T-helper 2 cell treated with Interferon-gamma antibody and Interleukin-4, amounts not matched to agents 5 μg/mL and 100 μg/mL, for 36 hours (primary cell): ENCODE measurements around the gene SMIM7.

Experiments used
- DNase-seq: peaks from one replicate; pipeline ENCODE4 v3.0.0; 2021; ENCODE audit warnings: low spot score
- H3K27ac Mint-ChIP-seq: one replicate; pipeline ENCODE4 v1.8.0; 2021; ENCODE audit warnings: mild to moderate bottlenecking, mixed read lengths
- H3K27me3 Mint-ChIP-seq: one replicate; pipeline ENCODE4 v1.8.0; 2021; ENCODE audit warnings: low read depth, mixed read lengths
- H3K36me3 Mint-ChIP-seq: one replicate; pipeline ENCODE4 v1.8.0; 2021; ENCODE audit warnings: low read depth, mixed read lengths
- H3K4me1 Mint-ChIP-seq: one replicate; pipeline ENCODE4 v1.8.0; 2021; ENCODE audit warnings: low read depth, mixed read lengths
- H3K4me3 Mint-ChIP-seq: one replicate; pipeline ENCODE4 v1.8.0; 2022; ENCODE audit warnings: mild to moderate bottlenecking, moderate library complexity, mixed read lengths
- H3K9me3 Mint-ChIP-seq: one replicate; pipeline ENCODE4 v1.8.0; 2021; ENCODE audit warnings: mixed read lengths

Gene SMIM7

DNA sequence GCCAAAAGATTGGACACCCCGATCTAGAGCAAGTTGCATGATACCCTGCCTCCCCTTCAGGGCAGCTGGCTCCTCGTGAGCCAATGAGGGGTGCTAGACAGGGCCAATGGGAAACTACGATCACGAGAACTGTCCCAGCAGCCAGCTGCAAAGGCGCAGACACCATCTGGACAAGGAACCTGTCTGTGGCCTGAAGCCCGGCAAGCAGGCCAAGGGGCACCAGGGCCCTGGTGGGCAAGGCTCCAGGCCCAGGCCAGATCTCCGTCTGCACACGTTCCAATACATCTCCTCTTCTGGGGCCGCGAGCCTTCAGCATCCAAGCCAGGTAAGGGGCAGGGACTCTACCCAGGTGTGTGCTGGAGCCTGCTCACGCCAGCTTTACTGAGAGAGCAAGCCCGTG, 52.1 kb downstream of the SMIM7 start:
- Mint-ChIP-seq H3K4me3 (no peak overlapping the region), H3K36me3 (peaks cover 3% of the 10 kb centered on the region), H3K27ac (peak overlapping the region; percentile 50), H3K9me3 (no peaks in the 10 kb centered on the region), H3K27me3 (no peaks in the 10 kb centered on the region), H3K4me1 (peaks cover 34% of the 10 kb centered on the region)
- DNase-seq, result no peak

DNA sequence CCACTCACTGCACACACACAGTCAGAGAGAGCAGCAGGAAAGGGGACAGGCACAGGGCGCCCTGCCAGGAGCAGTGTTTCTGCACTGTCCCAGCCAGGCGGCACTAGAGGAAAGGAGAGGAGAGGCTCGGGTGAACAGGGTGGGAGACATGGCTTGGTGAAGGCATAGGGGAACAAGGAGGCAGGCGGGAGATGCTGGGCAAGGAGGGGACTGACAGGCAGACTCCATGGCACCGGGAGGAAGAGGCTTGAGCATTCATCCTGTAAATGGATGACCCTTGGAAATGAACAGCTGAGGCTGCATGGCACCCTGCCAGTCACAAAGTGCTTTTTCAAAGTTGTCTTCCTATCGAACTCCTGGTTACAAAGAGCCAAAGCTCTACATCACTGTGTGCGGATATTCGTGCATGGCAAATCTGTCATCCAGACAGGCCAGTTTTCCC, 54.4 kb downstream of the SMIM7 start:
- DNase-seq, result no peak
- Mint-ChIP-seq H3K27me3 (no peaks in the 10 kb centered on the region), H3K4me1 (peaks cover 22% of the 10 kb centered on the region), H3K4me3 (no peak overlapping the region), H3K36me3 (peaks cover 2% of the 10 kb centered on the region), H3K9me3 (no peaks in the 10 kb centered on the region), H3K27ac (no peak overlapping the region)

DNA sequence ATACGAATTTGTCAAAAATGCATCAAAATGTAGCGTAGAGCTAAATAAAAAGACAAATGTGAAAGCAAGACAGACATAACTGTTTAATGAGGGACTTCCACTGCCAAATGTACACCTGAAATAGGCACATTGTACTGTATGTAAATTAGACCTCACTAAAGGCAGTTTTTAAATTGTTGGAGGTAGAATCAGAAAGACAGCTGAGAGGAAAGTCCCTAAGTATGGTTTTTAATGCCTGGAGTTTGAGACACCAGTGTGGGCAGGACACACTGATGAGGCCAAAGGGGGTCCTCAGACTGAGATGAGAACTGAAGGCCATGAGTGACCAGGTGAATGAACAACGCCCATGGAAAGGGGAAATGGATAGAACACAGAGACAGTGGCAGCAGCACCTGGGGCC, 54.8 kb downstream of the SMIM7 start:
- Mint-ChIP-seq H3K4me1 (peaks cover 20% of the 10 kb centered on the region), H3K36me3 (peaks cover 2% of the 10 kb centered on the region), H3K9me3 (no peaks in the 10 kb centered on the region), H3K4me3 (no peak overlapping the region), H3K27ac (no peak overlapping the region), H3K27me3 (no peaks in the 10 kb centered on the region)
- no peak for DNase-seq

DNA sequence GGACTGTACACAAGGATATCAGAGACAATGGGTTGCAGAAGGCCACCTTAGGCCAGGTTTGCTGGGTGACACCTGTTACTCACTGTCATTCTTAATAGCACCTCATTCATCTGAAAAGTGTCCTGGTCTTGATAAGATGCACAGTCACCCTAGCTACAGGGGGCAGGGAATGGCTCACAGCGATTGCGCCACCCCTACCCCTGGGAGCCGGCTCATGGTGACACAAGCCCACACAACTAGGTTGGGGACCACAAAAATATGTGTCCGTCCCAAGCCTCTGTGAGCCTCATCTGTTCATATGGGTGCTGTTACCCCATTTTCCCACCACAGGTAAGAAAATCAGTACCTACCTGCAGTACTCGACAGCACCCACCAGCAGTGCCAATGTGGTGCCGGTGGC, 55.3 kb downstream of the SMIM7 start:
- H3K36me3 Mint-ChIP-seq, result peaks cover 2% of the 10 kb centered on the region
- no peak overlapping the region for H3K4me3 Mint-ChIP-seq
- no peak for DNase-seq
- no peaks in the 10 kb centered on the region for H3K27me3 Mint-ChIP-seq
- peaks cover 19% of the 10 kb centered on the region for H3K4me1 Mint-ChIP-seq
- no peak overlapping the region for H3K27ac Mint-ChIP-seq
- H3K9me3 Mint-ChIP-seq, result no peaks in the 10 kb centered on the region

DNA sequence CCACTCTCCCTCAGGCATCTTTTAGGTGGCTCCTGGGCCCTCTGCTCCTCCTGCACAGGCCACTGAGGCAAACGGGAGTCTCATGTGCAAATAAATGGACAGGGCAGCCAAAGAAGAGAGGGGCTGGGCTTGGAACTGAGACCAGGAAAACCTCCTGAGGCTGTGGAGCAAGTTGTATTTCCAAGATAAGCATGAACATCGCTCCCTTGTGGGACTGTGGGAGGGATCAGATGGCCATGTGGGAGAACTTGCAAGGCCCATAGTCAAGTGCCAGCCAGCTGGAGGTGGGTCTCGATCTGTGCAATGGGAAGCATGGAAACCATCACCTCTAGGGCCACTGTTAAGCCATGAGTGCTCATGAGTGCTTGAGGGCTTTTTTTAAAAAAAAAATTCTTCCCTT, 56.9 kb downstream of the SMIM7 start:
- H3K27me3 Mint-ChIP-seq, result no peaks in the 10 kb centered on the region
- no peak for DNase-seq
- H3K4me3 Mint-ChIP-seq, result no peak overlapping the region
- peaks cover 14% of the 10 kb centered on the region for H3K4me1 Mint-ChIP-seq
- H3K27ac Mint-ChIP-seq, result no peak overlapping the region
- H3K36me3 Mint-ChIP-seq, result peaks cover 2% of the 10 kb centered on the region
- no peaks in the 10 kb centered on the region for H3K9me3 Mint-ChIP-seq

DNA sequence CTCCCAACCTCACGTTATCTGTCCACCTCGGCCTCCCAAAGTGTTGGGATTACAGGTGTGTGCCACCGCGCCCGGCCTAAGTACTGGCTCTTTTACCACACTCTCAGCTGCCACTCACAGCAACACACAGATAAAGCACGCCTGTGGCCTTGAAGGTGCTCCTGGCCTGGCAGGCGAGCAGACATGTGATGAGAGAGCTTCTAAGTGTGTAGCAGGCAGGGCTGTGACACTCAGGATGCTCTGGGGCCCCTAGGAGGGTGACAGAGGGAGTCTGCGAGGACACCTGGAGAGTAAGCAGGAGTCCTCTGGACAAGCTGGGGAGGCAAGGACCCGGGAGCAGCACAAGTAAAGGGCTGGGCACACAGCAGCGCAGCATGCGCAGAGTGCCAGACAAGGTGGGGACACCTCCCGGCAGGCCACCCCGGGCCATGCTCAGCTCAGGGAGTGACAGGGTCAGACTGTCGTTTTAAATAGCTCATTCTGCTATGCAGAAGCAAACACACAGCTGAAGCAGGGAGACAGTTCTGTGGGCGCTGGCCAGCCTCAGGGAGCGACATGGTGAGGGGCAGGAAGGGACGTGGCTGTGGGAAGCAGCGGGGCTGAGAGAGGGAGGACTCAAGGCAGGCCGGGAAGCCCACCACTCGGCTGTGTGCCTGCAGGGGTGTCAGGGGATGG, 58.4 kb downstream of the SMIM7 start:
- no peaks in the 10 kb centered on the region for H3K9me3 Mint-ChIP-seq
- peaks cover 2% of the 10 kb centered on the region for H3K36me3 Mint-ChIP-seq
- H3K4me3 Mint-ChIP-seq, result no peak overlapping the region
- no peak for DNase-seq
- no peaks in the 10 kb centered on the region for H3K27me3 Mint-ChIP-seq
- H3K27ac Mint-ChIP-seq, result no peak overlapping the region
- H3K4me1 Mint-ChIP-seq, result peaks cover 12% of the 10 kb centered on the region

DNA sequence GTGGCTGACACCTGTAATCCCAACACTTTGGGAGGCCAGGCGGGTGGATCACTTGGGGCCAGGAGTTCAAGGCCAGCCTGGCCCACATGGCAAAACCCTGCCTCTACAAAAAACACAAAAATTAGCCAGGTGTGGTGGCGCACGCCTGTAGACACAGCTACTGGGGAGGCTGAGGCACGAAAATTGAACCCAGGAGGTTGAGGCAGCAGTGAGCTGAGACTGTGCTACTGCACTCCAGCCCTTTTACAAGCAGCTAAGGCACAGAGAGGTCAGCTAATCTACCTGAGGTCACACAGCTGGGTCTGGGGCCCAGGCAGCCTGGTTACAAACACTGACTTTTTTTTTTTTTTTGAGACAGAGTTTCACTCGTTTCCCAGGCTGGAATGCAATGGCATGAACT, 59.1 kb downstream of the SMIM7 start:
- H3K4me1 Mint-ChIP-seq, result peaks cover 16% of the 10 kb centered on the region
- H3K27me3 Mint-ChIP-seq, result no peaks in the 10 kb centered on the region
- peaks cover 2% of the 10 kb centered on the region for H3K36me3 Mint-ChIP-seq
- H3K4me3 Mint-ChIP-seq, result no peak overlapping the region
- H3K27ac Mint-ChIP-seq, result no peak overlapping the region
- no peaks in the 10 kb centered on the region for H3K9me3 Mint-ChIP-seq
- no peak for DNase-seq

DNA sequence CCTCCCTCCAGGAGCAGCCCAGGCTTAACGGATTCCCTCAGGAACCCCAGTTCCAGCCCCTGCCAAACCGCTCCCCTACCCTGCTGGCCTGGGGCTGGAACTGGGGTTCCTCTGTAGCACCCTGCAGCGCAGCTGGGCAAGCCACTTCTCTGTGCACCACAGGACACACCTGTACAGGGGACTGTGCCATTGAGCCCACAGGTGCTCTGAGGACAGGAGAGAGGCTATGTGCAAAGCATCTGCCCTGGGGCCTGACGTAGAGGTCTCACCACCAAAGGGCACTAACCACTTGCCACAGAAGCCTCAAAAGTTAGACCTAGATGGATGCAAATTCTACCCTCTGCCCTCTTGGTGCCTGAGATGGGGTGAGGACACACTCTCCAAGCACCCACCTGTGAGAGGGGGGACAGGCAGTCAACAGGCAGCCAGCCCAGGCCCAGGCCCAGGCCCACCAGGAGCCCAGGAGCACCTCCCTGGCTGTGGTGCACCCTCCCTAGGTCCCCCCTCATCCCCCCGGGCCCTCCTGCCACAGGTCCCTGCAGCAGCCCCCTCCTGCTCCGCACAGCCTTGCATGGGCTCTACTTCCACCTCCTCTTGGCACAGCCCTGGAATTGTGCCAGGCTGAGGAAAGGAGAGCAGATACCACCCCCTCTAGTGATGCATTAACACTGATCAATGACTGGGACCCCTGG, 60.1 kb downstream of the SMIM7 start:
- Mint-ChIP-seq H3K27ac (no peak overlapping the region), H3K4me3 (no peak overlapping the region)
- DNase-seq, result no peak

DNA sequence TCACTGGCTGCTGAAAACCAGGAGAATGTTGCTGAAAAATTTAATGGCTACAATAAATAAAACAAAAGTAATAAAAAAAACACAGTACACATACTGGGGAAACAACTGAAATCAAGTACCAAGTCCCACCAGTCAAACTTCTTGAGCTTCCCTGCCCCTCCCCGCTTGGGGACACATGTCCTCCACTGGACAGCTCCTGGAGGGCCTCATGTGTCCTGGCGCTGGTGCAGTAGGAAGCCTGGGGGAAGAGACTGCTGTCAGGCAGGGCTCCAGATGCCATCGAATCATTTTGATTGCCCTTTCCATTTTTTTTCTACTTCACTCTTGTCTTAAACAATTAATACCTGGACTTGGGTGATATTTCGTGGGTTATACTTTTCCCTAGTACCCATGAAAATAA, 61.1 kb downstream of the SMIM7 start:
- peaks cover 31% of the 10 kb centered on the region for H3K4me1 Mint-ChIP-seq
- DNase-seq, result no peak
- no peaks in the 10 kb centered on the region for H3K27me3 Mint-ChIP-seq
- H3K9me3 Mint-ChIP-seq, result no peaks in the 10 kb centered on the region
- peak overlapping the region; percentile 5 for H3K27ac Mint-ChIP-seq
- no peak overlapping the region for H3K4me3 Mint-ChIP-seq
- no peaks in the 10 kb centered on the region for H3K36me3 Mint-ChIP-seq

More for the DNA sequence above, 60.1 kb downstream of the SMIM7 start:
- peaks cover under 1% of the 10 kb centered on the region for H3K36me3 Mint-ChIP-seq
- no peaks in the 10 kb centered on the region for H3K27me3 Mint-ChIP-seq
- peaks cover 22% of the 10 kb centered on the region for H3K4me1 Mint-ChIP-seq
- no peaks in the 10 kb centered on the region for H3K9me3 Mint-ChIP-seq

DNA sequence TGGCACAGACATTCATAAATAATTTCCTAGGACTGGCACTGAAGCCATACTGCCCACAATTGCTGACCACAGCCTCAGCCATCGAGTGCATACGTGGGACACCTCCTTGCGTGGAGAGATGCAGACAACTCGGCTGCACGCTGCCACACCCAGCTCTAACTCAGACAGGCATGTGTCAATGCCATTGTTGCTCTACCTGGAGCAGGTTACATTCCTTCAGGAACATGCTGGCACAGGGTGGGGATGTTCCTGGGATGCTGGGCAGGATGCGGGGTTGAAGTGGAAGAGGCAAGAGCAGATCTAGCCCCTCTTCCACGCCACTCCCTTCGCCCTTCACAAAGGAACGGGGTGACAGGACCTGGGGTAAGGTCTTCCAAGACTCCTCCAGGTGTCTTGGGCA, 63.5 kb downstream of the SMIM7 start:
- H3K27me3 Mint-ChIP-seq, result no peaks in the 10 kb centered on the region

More for the DNA sequence above, 63.5 kb downstream of the SMIM7 start:
- Mint-ChIP-seq H3K4me1 (peaks cover 43% of the 10 kb centered on the region), H3K9me3 (no peaks in the 10 kb centered on the region), H3K27ac (peak overlapping the region; percentile 10), H3K36me3 (peaks cover 3% of the 10 kb centered on the region), H3K4me3 (no peak overlapping the region)
- DNase-seq, result no peak
